Measurements from ENCODE around the gene SH2B3.

Gene SH2B3

GRCh38 chr12:111426344-111427185, 20.8 kb downstream of the SH2B3 start:
- Mint-ChIP-seq H3K4me3 (peak overlapping the region; percentile 83), H3K9me3 (no peaks in the 10 kb centered on the region), H3K36me3 (peaks cover 71% of the 10 kb centered on the region), H3K4me1 (peaks cover 74% of the 10 kb centered on the region), H3K27ac (peak overlapping the region; percentile 87)
- ATAC-seq (peak; percentile 73), DNase-seq (ENCODE audit: low spot score in 2 of 2) (no peak)

- DNase-seq (ENCODE audit: low spot score in 2 of 2) (no peak), ATAC-seq (no peak)
- Mint-ChIP-seq H3K9me3 (no peaks in the 10 kb centered on the region), H3K27ac (peak overlapping the region; percentile 84), H3K36me3 (peaks cover 62% of the 10 kb centered on the region), H3K4me1 (peaks cover 84% of the 10 kb centered on the region), H3K4me3 (peak overlapping the region; percentile 83)
Measured at GRCh38 chr12:111427417-111428074, 21.8 kb downstream of the SH2B3 start.

GRCh38 chr12:111428081-111428727, 22.5 kb downstream of the SH2B3 start:
- Mint-ChIP-seq H3K36me3 (peaks cover 55% of the 10 kb centered on the region), H3K27ac (peak overlapping the region; percentile 84), H3K9me3 (no peaks in the 10 kb centered on the region), H3K4me3 (peak overlapping the region; percentile 83), H3K4me1 (peaks cover 85% of the 10 kb centered on the region)
- DNase-seq (ENCODE audit: low spot score in 2 of 2) (no peak), ATAC-seq (no peak)

GRCh38 chr12:111428728-111429175, 23.0 kb downstream of the SH2B3 start:
- Mint-ChIP-seq H3K4me1 (peaks cover 90% of the 10 kb centered on the region), H3K27ac (peak overlapping the region; percentile 84), H3K9me3 (no peaks in the 10 kb centered on the region), H3K4me3 (peak overlapping the region; percentile 83), H3K36me3 (peaks cover 51% of the 10 kb centered on the region)
- no peak for ATAC-seq
- no peak for DNase-seq (ENCODE audit: low spot score in 2 of 2)

- Mint-ChIP-seq H3K9me3 (no peaks in the 10 kb centered on the region), H3K27ac (peak overlapping the region; percentile 97), H3K36me3 (peaks cover 45% of the 10 kb centered on the region), H3K4me3 (peak overlapping the region; percentile 83), H3K4me1 (peaks cover 94% of the 10 kb centered on the region)
- ATAC-seq (peak; percentile 42), DNase-seq (ENCODE audit: low spot score in 2 of 2) (peak; percentile 39 to 80)
Measured at GRCh38 chr12:111429828-111430432, 24.2 kb downstream of the SH2B3 start.

GRCh38 chr12:111430433-111431353, 25.0 kb downstream of the SH2B3 start:
- H3K4me1 Mint-ChIP-seq: peaks cover 94% of the 10 kb centered on the region
- peaks cover 52% of the 10 kb centered on the region for H3K36me3 Mint-ChIP-seq
- ATAC-seq (peak; percentile 20), DNase-seq (ENCODE audit: low spot score in 2 of 2) (peak; percentile 47 to 83)
- peak overlapping the region; percentile 97 for H3K27ac Mint-ChIP-seq
- peak overlapping the region; percentile 83 for H3K4me3 Mint-ChIP-seq
- H3K9me3 Mint-ChIP-seq: no peaks in the 10 kb centered on the region

- no peak for DNase-seq (ENCODE audit: low spot score in 2 of 2)
- ATAC-seq: no peak
- Mint-ChIP-seq H3K4me1 (peaks cover 94% of the 10 kb centered on the region), H3K36me3 (peaks cover 45% of the 10 kb centered on the region), H3K9me3 (no peaks in the 10 kb centered on the region), H3K27ac (peak overlapping the region; percentile 97), H3K4me3 (peak overlapping the region; percentile 83)
Measured at GRCh38 chr12:111431772-111432171, 26.0 kb downstream of the SH2B3 start.

- Mint-ChIP-seq H3K4me3 (peak overlapping the region; percentile 64), H3K27ac (peak overlapping the region; percentile 86), H3K4me1 (peaks cover 98% of the 10 kb centered on the region), H3K9me3 (no peaks in the 10 kb centered on the region), H3K36me3 (peaks cover 45% of the 10 kb centered on the region)
- ATAC-seq (no peak), DNase-seq (ENCODE audit: low spot score in 2 of 2) (no peak)
Measured at GRCh38 chr12:111434049-111434448, 28.3 kb downstream of the SH2B3 start.

- H3K9me3 Mint-ChIP-seq: no peaks in the 10 kb centered on the region
- H3K36me3 Mint-ChIP-seq: peaks cover 50% of the 10 kb centered on the region
- peak overlapping the region; percentile 64 for H3K4me3 Mint-ChIP-seq
- DNase-seq (ENCODE audit: low spot score in 2 of 2) (peak; percentile 67 to 90), ATAC-seq (peak; percentile 89)
- H3K27ac Mint-ChIP-seq: peak overlapping the region; percentile 86
- peaks cover 96% of the 10 kb centered on the region for H3K4me1 Mint-ChIP-seq
Measured at GRCh38 chr12:111434680-111435338, 29.1 kb downstream of the SH2B3 start.

GRCh38 chr12:111435661-111436201, 30.0 kb downstream of the SH2B3 start:
- Mint-ChIP-seq H3K4me3 (peak overlapping the region; percentile 64), H3K27ac (peak overlapping the region; percentile 86), H3K9me3 (no peaks in the 10 kb centered on the region), H3K36me3 (peaks cover 51% of the 10 kb centered on the region), H3K4me1 (peaks cover 96% of the 10 kb centered on the region)
- no peak for DNase-seq (ENCODE audit: low spot score in 2 of 2)
- ATAC-seq: no peak

- Mint-ChIP-seq H3K4me3 (peak overlapping the region; percentile 64), H3K27ac (peak overlapping the region; percentile 86), H3K9me3 (no peaks in the 10 kb centered on the region), H3K36me3 (peaks cover 52% of the 10 kb centered on the region), H3K4me1 (peaks cover 96% of the 10 kb centered on the region)
- ATAC-seq (no peak), DNase-seq (ENCODE audit: low spot score in 2 of 2) (no peak)
Measured at GRCh38 chr12:111436266-111436665, 30.5 kb downstream of the SH2B3 start.

- H3K9me3 Mint-ChIP-seq: no peaks in the 10 kb centered on the region
- DNase-seq (ENCODE audit: low spot score in 2 of 2): no peak
- H3K36me3 Mint-ChIP-seq: peaks cover 51% of the 10 kb centered on the region
- peak overlapping the region; percentile 64 for H3K4me3 Mint-ChIP-seq
- peak overlapping the region; percentile 86 for H3K27ac Mint-ChIP-seq
- H3K4me1 Mint-ChIP-seq: peaks cover 96% of the 10 kb centered on the region
- ATAC-seq: no peak
Measured at GRCh38 chr12:111436811-111437210, 31.1 kb downstream of the SH2B3 start.

GRCh38 chr12:111437816-111438454, 32.2 kb downstream of the SH2B3 start:
- Mint-ChIP-seq H3K36me3 (peaks cover 51% of the 10 kb centered on the region), H3K4me1 (peaks cover 96% of the 10 kb centered on the region), H3K27ac (peak overlapping the region; percentile 15), H3K9me3 (no peaks in the 10 kb centered on the region), H3K4me3 (peak overlapping the region; percentile 42)
- DNase-seq (ENCODE audit: low spot score in 2 of 2): no peak
- ATAC-seq: no peak
